ENCODE measurements around the gene APBA2. TPM values are rescaled to one million over a fixed set of nuclear protein-coding genes. Genes with fewer than 3 reads are reported as not detected.

Gene APBA2
- total and polyA plus RNA-seq, 10 of the 15 experiments (the other 5 are each of a cell fraction or from before 2014, with no cell fraction given): 0.06 to 0.26 (median 0.07) TPM; not detected in 7

DNA sequence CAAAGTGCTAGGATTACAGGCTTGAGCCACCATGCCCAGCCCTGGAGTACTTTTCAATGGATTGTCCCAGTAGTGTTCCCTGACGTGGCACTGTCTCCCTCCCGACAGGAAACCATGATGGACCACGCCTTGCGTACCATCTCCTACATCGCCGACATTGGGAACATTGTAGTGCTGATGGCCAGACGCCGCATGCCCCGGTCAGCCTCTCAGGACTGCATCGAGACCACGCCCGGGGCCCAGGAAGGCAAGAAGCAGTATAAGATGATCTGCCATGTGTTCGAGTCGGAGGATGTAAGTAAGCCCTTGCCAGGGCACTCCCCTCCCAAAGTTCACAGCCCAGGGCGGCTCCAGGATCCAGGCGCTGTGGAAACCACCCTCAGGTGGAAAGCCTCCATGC, 215.7 kb downstream of the APBA2 start:
- no peaks in the 10 kb centered on the region for H3K36me3 ChIP-seq (ENCODE audit: control insufficient read depth in 2 of 2, insufficient read depth in 2 of 2, low read length in 1 of 2)
- ChIA-PET CTCF (interaction anchor here (0.7 to 2.4 kb wide), 21 partner anchors 8 to 422 kb away, joined by 3 to 11 read pairs (median 4); no protein-coding TSS in a partner anchor), POLR2A (no interaction called here), RAD21 (ENCODE audit: unreplicated experiment) (interaction anchor here (1.0 to 1.5 kb wide), 3 partner anchors 194 to 972 kb away, joined by 3 to 4 read pairs (median 4); no protein-coding TSS in a partner anchor), SMC1A (ENCODE audit: uncharacterized antibody, unreplicated experiment) (interaction anchor here (1.3 to 1.5 kb wide), 3 partner anchors 18 to 167 kb away, joined by 3 to 4 read pairs (median 4); no protein-coding TSS in a partner anchor)
- 50% methylated on average over 16 of the region's 16 CpGs for WGBS (ENCODE audit: insufficient coverage, insufficient replicate concordance, low lambda C conversion rate, missing lambda C conversion rate)
- BruUV-seq (replicated peaks): no TSS peak
- H4K20me1 ChIP-seq (ENCODE audit: control insufficient read depth, insufficient read depth): no peaks in the 10 kb centered on the region
- H3K79me2 ChIP-seq (ENCODE audit: control insufficient read depth, insufficient read depth, low read length): no peaks in the 10 kb centered on the region
- H3K9me3 ChIP-seq (replicated peaks; ENCODE audit: control insufficient read depth, insufficient read depth, low read length): no peaks in the 10 kb centered on the region
- no peak for DNase-seq (ENCODE audit: low read depth, low spot score)
- TF ChIP-seq ZZZ3 (IDR thresholded peaks at IDR 0.05; ENCODE audit: control insufficient read depth, insufficient read length, low read depth): no peak
- TF ChIP-seq, protein P1, sequence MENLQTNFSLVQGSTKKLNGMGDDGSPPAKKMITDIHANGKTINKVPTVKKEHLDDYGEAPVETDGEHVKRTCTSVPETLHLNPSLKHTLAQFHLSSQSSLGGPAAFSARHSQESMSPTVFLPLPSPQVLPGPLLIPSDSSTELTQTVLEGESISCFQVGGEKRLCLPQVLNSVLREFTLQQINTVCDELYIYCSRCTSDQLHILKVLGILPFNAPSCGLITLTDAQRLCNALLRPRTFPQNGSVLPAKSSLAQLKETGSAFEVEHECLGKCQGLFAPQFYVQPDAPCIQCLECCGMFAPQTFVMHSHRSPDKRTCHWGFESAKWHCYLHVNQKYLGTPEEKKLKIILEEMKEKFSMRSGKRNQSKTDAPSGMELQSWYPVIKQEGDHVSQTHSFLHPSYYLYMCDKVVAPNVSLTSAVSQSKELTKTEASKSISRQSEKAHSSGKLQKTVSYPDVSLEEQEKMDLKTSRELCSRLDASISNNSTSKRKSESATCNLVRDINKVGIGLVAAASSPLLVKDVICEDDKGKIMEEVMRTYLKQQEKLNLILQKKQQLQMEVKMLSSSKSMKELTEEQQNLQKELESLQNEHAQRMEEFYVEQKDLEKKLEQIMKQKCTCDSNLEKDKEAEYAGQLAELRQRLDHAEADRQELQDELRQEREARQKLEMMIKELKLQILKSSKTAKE (IDR thresholded peaks at IDR 0.05; ENCODE audit: low read depth, poor library complexity, severe bottlenecking): no peak
- no peak for TF ChIP-seq STAT3 (IDR thresholded peaks at IDR 0.05; ENCODE audit: low read depth, low read length)
- no peak for TF ChIP-seq ZNF622 (IDR thresholded peaks at IDR 0.05)
- TF ChIP-seq RELA (IDR thresholded peaks at IDR 0.05; ENCODE audit: borderline replicate concordance, partially characterized antibody): no peak
- TF ChIP-seq ESRRA (IDR thresholded peaks at IDR 0.05; ENCODE audit: low read length): no peak
- TF ChIP-seq, protein P2, sequence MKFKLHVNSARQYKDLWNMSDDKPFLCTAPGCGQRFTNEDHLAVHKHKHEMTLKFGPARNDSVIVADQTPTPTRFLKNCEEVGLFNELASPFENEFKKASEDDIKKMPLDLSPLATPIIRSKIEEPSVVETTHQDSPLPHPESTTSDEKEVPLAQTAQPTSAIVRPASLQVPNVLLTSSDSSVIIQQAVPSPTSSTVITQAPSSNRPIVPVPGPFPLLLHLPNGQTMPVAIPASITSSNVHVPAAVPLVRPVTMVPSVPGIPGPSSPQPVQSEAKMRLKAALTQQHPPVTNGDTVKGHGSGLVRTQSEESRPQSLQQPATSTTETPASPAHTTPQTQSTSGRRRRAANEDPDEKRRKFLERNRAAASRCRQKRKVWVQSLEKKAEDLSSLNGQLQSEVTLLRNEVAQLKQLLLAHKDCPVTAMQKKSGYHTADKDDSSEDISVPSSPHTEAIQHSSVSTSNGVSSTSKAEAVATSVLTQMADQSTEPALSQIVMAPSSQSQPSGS (IDR thresholded peaks at IDR 0.05; ENCODE audit: low read length): no peak
- no peak overlapping the region for H3K4me3 ChIP-seq
- no peaks in the 10 kb centered on the region for H3K27me3 ChIP-seq (replicated peaks in 1 of 2; ENCODE audit: control insufficient read depth in 2 of 2, insufficient read depth in 2 of 2, low read length in 1 of 2)
- ATAC-seq: no peak
- no peak overlapping the region for H2AFZ ChIP-seq (ENCODE audit: control insufficient read depth, low read depth, low read length)
- H3K4me2 ChIP-seq (ENCODE audit: control insufficient read depth, insufficient read depth): no peak overlapping the region
- no peak for FAIRE-seq
- H3K4me1 ChIP-seq (ENCODE audit: control insufficient read depth, insufficient read depth, low read length): no peaks in the 10 kb centered on the region
- in situ Hi-C loops (cut with MboI): loop anchor here (25.0 kb wide), 1 partner anchor 961 kb away; no protein-coding TSS in a partner anchor
- H3K9ac ChIP-seq (ENCODE audit: control insufficient read depth, insufficient read depth, low read length): no peak overlapping the region
- intact Hi-C loops (cut with micrococcal nuclease; ENCODE audit: unreplicated experiment): no loop called here
- no peak overlapping the region for H3K27ac ChIP-seq (ENCODE audit: control insufficient read depth, insufficient read depth)
